Right kidney (tissue), 1 donor: Measurements from ENCODE around the gene TANGO2.

ENCODE experiments used
- DNase-seq: peaks from one replicate; pipeline ENCODE4 v3.0.0-alpha.2; 2016

Gene TANGO2

GRCh38 chr22:20026204-20026908 is 5.4 kb downstream of the TANGO2 start:
- DNase-seq: no peak

GRCh38 chr22:20026996-20027601 is 6.2 kb downstream of the TANGO2 start:
- DNase-seq: no peak

- no peak for DNase-seq
Observed at GRCh38 chr22:20027966-20028854, 7.3 kb downstream of the TANGO2 start.

- no peak for DNase-seq
Observed at GRCh38 chr22:20028855-20029549, 8.1 kb downstream of the TANGO2 start.

- DNase-seq: no peak
Observed at GRCh38 chr22:20029550-20030225, 8.8 kb downstream of the TANGO2 start.

GRCh38 chr22:20031732-20032406 is 11.0 kb downstream of the TANGO2 start:
- no peak for DNase-seq

GRCh38 chr22:20032407-20032991 is 11.6 kb downstream of the TANGO2 start:
- DNase-seq: no peak

- DNase-seq: no peak
Observed at GRCh38 chr22:20033045-20033706, 12.3 kb downstream of the TANGO2 start.

- no peak for DNase-seq
Observed at GRCh38 chr22:20034143-20034542, 13.2 kb downstream of the TANGO2 start.

- DNase-seq: no peak
Observed at GRCh38 chr22:20035375-20036083, 14.6 kb downstream of the TANGO2 start.

GRCh38 chr22:20036084-20036482 is 15.2 kb downstream of the TANGO2 start:
- DNase-seq: no peak

GRCh38 chr22:20036535-20037392 is 15.9 kb downstream of the TANGO2 start:
- no peak for DNase-seq

GRCh38 chr22:20037419-20037818 is 16.5 kb downstream of the TANGO2 start:
- no peak for DNase-seq

- DNase-seq: no peak
Observed at GRCh38 chr22:20038574-20038973, 17.7 kb downstream of the TANGO2 start.

GRCh38 chr22:20039683-20040325 is 18.9 kb downstream of the TANGO2 start:
- no peak for DNase-seq

- DNase-seq: no peak
Observed at GRCh38 chr22:20040327-20041200, 19.7 kb downstream of the TANGO2 start.
